Measurements from ENCODE around the gene SNPH.

Gene SNPH

DNA sequence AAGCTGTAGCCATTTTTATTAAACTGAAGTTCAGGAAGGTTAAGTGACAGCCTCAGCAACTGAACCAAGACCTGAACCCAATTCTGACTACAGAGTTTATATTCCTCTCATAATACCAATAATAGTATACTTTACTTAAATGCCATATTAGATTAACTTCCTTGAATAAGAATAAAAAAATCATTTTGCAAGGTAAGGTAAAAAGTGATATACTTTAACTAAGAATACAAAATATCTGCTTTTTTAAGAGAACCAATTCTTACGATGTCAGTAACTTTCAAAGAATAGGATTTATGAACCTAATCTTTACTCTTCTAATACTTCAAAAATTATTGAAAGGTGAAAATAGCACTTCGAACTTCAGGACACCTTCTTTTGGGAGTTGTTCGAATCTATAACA, 36.6 kb upstream of the SNPH start:
- Histone ChIP-seq H3K9me3 (ENCODE audit: severe bottlenecking) (no peaks in the 10 kb centered on the region), H3K27me3 (ENCODE audit: insufficient read depth, low read depth, severe bottlenecking) (no peaks in the 10 kb centered on the region), H3K27ac (no peak overlapping the region), H3K4me3 (ENCODE audit: low read depth, low read length) (no peak overlapping the region), H3K36me3 (no peaks in the 10 kb centered on the region)
- TF ChIP-seq, protein P1, sequence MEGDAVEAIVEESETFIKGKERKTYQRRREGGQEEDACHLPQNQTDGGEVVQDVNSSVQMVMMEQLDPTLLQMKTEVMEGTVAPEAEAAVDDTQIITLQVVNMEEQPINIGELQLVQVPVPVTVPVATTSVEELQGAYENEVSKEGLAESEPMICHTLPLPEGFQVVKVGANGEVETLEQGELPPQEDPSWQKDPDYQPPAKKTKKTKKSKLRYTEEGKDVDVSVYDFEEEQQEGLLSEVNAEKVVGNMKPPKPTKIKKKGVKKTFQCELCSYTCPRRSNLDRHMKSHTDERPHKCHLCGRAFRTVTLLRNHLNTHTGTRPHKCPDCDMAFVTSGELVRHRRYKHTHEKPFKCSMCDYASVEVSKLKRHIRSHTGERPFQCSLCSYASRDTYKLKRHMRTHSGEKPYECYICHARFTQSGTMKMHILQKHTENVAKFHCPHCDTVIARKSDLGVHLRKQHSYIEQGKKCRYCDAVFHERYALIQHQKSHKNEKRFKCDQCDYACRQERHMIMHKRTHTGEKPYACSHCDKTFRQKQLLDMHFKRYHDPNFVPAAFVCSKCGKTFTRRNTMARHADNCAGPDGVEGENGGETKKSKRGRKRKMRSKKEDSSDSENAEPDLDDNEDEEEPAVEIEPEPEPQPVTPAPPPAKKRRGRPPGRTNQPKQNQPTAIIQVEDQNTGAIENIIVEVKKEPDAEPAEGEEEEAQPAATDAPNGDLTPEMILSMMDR (IDR thresholded peaks at IDR 0.05; ENCODE audit: low read depth, low read length), result no peak
- no peak for DNase-seq

DNA sequence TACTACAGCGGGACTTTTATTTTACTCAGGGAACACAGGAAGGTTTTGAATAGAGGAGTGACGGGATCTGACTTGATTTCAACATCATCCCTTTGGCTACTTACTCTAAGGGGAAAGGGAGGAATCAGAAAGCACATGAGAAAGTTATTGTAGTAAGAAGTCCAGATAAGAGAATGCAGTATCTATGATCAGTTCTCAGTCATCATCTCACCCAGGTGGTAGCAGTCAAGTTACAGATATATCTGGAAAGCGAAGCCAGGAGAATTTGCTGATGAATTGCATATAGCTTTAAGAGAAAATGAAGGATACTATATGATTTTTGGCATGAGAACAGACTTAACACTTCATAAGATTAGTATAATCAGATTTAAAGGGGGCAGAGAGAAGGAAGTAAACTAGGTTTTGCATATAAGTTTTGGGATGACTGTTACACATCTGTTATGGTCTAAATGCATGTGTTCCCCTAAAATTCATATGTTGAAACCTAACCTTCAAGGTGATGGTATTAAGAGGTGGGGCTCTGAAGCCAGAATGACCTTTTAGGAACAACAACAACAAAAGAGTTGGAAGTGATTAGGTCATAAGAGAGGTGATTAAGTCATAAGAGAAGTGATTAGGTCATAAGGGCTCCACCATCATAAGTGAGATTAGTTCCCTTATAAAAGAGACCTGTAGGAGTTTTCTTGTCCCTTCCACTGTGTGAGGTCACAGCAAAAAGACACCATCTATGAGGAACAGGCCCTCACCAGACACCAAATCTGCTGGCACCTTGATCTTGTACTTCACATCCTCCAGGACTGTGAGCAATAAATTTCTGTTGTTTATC, 33.6 kb upstream of the SNPH start:
- Histone ChIP-seq H3K9me3 (ENCODE audit: severe bottlenecking) (no peaks in the 10 kb centered on the region), H3K27ac (no peak overlapping the region), H3K27me3 (ENCODE audit: insufficient read depth, low read depth, severe bottlenecking) (no peaks in the 10 kb centered on the region), H3K36me3 (no peaks in the 10 kb centered on the region), H3K4me3 (ENCODE audit: low read depth, low read length) (no peak overlapping the region)
- no peak for DNase-seq
- TF ChIP-seq, protein P1 (IDR thresholded peaks at IDR 0.05; ENCODE audit: low read depth, low read length), result no peak

DNA sequence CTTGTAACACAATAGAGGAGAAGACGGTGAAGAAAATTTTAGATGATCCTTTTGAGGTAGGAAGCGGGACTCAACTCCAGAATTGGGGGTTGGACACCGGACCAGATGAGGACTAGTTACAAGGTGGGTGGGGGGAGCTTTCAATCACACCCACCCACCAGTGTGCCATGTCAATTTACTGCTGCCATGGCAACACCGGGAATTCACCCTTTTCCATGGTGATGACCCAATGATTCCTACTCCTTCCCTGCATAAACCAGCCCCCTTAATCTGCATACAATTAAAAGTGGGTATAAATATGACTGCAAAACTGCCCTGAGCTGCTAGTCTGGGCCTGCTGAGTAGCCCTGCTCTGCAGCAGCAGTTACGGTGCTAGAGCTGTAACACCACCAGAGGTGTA, 25.5 kb upstream of the SNPH start:
- DNase-seq, result no peak
- Histone ChIP-seq H3K27ac (no peak overlapping the region), H3K4me3 (ENCODE audit: low read depth, low read length) (no peak overlapping the region), H3K9me3 (ENCODE audit: severe bottlenecking) (no peaks in the 10 kb centered on the region), H3K36me3 (no peaks in the 10 kb centered on the region), H3K27me3 (ENCODE audit: insufficient read depth, low read depth, severe bottlenecking) (no peaks in the 10 kb centered on the region)
- TF ChIP-seq, protein P1 (IDR thresholded peaks at IDR 0.05; ENCODE audit: low read depth, low read length), result no peak

DNA sequence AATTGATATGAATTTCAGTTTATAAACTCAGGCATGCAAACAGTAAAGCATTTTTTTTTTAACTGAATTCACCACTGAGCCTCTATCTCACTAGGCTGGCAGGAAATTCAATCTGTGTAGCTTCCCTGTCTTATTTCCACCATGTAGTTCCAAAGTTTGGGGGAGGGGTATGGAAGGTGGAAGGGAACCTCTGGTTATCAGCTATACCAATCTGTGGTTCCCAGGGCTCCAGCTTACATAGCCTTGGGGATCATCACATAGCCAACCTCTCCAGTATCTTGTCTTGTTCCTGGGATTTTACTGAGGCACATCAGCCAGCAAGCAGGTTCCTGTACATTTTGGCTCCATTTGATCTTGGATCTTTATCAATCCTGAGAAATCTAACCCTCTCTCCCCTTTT, 24.6 kb upstream of the SNPH start:
- H3K36me3 ChIP-seq, result no peaks in the 10 kb centered on the region
- H3K27me3 ChIP-seq (ENCODE audit: insufficient read depth, low read depth, severe bottlenecking), result no peaks in the 10 kb centered on the region
- TF ChIP-seq, protein P1 (IDR thresholded peaks at IDR 0.05; ENCODE audit: low read depth, low read length), result no peak
- H3K9me3 ChIP-seq (ENCODE audit: severe bottlenecking), result no peaks in the 10 kb centered on the region
- no peak overlapping the region for H3K4me3 ChIP-seq (ENCODE audit: low read depth, low read length)
- H3K27ac ChIP-seq, result no peak overlapping the region
- DNase-seq, result no peak

DNA sequence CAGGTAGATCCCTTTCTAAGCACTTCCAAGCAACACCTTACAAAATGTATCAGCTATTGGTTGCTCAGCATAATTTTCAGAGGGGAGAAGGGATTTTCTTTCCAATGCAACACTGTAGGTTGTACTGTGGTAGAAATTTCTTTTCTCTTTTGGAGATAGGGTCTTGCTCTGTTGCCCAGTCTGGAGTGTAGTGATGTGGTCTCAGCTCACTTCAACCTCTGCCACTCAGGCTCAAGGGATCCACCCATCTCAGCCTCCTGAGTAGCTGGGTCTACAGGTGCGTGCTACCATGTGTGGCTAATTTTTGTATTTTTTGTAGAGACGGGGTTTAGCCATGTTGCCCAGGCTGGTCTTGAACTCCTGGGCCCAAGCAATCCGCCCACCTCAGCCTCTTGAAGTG, 24.0 kb upstream of the SNPH start:
- no peaks in the 10 kb centered on the region for H3K36me3 ChIP-seq
- H3K27ac ChIP-seq, result no peak overlapping the region
- no peak overlapping the region for H3K4me3 ChIP-seq (ENCODE audit: low read depth, low read length)
- H3K27me3 ChIP-seq (ENCODE audit: insufficient read depth, low read depth, severe bottlenecking), result no peaks in the 10 kb centered on the region
- no peaks in the 10 kb centered on the region for H3K9me3 ChIP-seq (ENCODE audit: severe bottlenecking)
- TF ChIP-seq, protein P1 (IDR thresholded peaks at IDR 0.05; ENCODE audit: low read depth, low read length), result no peak
- no peak for DNase-seq

DNA sequence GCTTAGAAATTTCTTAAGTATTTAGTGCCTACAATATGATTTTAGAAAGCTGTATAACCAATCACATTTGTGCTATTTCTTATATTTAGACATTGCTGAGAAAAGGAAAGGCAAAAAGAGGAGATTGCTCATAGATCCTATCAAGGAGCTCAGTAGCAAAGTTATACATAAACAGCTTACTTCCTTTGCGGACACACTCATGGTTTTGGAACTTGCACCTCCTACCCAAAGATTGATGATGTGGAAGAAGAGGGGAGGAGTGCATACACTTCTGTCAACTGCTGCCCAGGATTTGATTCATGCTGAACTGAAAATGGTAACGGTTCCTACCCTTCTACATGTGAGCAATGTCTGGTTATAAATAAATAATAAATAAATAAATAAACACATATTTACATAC, 23.6 kb upstream of the SNPH start:
- TF ChIP-seq, protein P1 (IDR thresholded peaks at IDR 0.05; ENCODE audit: low read depth, low read length), result no peak
- Histone ChIP-seq H3K9me3 (ENCODE audit: severe bottlenecking) (no peaks in the 10 kb centered on the region), H3K27me3 (ENCODE audit: insufficient read depth, low read depth, severe bottlenecking) (no peaks in the 10 kb centered on the region), H3K27ac (no peak overlapping the region), H3K4me3 (ENCODE audit: low read depth, low read length) (no peak overlapping the region), H3K36me3 (no peaks in the 10 kb centered on the region)
- no peak for DNase-seq
